Bronchial epithelial cell (primary cell): ENCODE results near the gene KITLG. TPM values are rescaled to one million over a fixed set of nuclear protein-coding genes. Genes with fewer than 3 reads are reported as not detected.

Experiments
- DNase-seq: peaks from one replicate; pipeline ENCODE4 v3.0.0-alpha.2; 2010; ENCODE audit warnings: low read depth
- FAIRE-seq: peaks from 2 replicates; lab custom pipeline; 2011; peaks lifted over from hg19 to GRCh38; lab: Jason Lieb, UNC
- H3K27me3 ChIP-seq: 2 replicates; pipeline ENCODE4 v1.5.1; 2011; ENCODE audit warnings: low read length; ENCODE audit not compliant: control insufficient read depth, insufficient read depth
- H3K36me3 ChIP-seq: 2 replicates; pipeline ENCODE4 v1.5.1; 2011; ENCODE audit warnings: low read length; ENCODE audit not compliant: control insufficient read depth, insufficient read depth
- H3K4me3 ChIP-seq: 2 replicates; pipeline ENCODE4 v1.5.1; 2011; ENCODE audit warnings: mild to moderate bottlenecking, low read depth, low read length, control low read depth
- total RNA-seq: library from RNA; depleted of rRNA; stranded (reverse); fragments of >200 nt; gene quantifications from 2 replicates; pipeline ENCODE4 v1.2.1, GENCODE V29; 2014
- TF ChIP-seq, protein P1 (sequence below): IDR thresholded peaks from 2 replicates; pipeline ENCODE4 v1.5.1; 2011; ENCODE audit warnings: mild to moderate bottlenecking, moderate library complexity, low read length, control low read depth, inconsistent platforms; ENCODE audit not compliant: insufficient read depth, severe bottlenecking

KITLG gene
- total RNA-seq, 1 donor from 2014 or later, result 22.4 TPM

DNA sequence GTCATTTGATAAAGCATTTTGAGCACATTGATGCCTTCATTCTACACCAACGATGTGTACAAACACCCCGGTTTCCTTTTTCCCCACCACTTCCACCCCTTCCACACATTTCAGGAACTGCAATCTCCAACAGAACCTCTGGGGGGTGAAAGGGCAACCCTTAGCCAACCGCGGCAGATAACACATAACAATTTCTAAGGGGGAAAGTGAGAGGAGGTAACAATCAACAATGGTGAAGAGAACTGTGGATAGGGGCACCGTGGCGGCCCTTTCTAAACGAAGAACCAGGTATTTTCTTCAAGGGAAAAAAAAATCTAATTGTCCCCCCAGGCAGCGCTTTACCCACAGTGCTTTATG is 1.1 kb downstream of the KITLG start:
- H3K27me3 ChIP-seq, result no peaks in the 10 kb centered on the region
- TF ChIP-seq, protein P1, sequence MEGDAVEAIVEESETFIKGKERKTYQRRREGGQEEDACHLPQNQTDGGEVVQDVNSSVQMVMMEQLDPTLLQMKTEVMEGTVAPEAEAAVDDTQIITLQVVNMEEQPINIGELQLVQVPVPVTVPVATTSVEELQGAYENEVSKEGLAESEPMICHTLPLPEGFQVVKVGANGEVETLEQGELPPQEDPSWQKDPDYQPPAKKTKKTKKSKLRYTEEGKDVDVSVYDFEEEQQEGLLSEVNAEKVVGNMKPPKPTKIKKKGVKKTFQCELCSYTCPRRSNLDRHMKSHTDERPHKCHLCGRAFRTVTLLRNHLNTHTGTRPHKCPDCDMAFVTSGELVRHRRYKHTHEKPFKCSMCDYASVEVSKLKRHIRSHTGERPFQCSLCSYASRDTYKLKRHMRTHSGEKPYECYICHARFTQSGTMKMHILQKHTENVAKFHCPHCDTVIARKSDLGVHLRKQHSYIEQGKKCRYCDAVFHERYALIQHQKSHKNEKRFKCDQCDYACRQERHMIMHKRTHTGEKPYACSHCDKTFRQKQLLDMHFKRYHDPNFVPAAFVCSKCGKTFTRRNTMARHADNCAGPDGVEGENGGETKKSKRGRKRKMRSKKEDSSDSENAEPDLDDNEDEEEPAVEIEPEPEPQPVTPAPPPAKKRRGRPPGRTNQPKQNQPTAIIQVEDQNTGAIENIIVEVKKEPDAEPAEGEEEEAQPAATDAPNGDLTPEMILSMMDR, result peak; percentile 47
- peak overlapping the region; percentile 48 for H3K4me3 ChIP-seq
- H3K36me3 ChIP-seq, result no peaks in the 10 kb centered on the region
- FAIRE-seq (no peak), DNase-seq (peak; percentile 46)

DNA sequence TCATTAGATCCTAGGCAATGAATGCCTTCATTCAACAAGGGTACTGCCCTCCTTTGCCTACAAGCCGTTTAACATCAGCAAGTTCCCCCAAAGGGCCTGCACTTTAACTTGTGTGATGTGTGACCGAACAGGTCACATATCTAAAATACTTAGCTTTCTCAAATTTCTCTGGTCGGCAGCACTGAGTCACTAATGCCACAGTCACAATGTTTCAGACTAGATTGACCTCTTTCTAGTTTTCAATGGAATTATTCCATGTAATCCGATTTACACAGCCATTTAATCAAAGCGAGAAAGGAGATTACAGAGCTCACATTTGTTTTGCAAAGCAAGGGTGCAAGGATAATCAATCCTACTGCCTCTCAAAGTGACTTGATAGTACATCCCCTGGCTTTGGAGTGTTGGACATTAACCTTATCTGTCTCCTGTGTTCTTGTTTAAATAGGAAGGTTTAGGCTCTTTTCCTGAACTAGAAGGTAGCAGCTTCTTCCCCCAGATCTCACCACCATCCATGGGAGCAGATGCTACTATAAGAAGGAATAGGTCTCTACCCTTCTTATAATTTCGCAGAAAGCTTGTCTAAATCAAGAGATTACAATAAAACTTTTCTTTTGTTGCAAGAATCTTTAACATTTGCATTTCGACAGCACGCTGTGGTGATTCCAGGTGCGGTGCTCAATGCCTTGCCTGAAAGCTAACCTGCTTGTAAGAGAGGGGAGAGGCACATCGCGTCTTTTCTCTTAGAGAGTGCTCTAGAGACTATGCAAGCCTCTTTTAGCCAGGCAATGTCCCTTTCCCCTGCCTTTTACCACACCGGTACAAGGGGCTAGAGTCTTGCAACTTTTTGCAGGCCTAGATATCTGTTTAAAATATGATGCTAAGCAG is 1.8 kb downstream of the KITLG start:
- Histone ChIP-seq H3K4me3 (peak overlapping the region; percentile 48), H3K36me3 (no peaks in the 10 kb centered on the region), H3K27me3 (no peaks in the 10 kb centered on the region)
- FAIRE-seq (no peak), DNase-seq (peak; percentile 36)
- TF ChIP-seq, protein P1, result no peak

DNA sequence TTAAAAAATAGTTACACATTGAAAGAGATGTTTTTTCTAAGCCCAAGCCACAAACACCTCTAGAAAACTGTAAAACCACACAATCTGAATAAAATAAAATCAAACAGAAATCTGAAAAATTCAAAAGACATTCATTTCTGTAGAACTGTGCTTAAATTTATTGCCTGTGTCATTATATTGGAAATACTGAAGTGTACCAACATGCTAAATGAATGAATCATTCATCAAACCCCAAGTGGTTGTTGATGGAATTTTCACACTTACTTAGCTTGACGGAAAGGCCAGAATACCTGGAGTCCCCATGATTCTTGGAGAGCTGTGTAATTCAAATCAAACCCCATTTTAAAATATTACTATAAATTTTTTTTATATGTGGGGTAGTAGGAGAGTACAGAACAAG is 2.7 kb downstream of the KITLG start:
- FAIRE-seq (no peak), DNase-seq (peak; percentile 79)
- TF ChIP-seq, protein P1, result peak; percentile 12
- Histone ChIP-seq H3K4me3 (no peak overlapping the region), H3K27me3 (no peaks in the 10 kb centered on the region), H3K36me3 (peaks cover 2% of the 10 kb centered on the region)

DNA sequence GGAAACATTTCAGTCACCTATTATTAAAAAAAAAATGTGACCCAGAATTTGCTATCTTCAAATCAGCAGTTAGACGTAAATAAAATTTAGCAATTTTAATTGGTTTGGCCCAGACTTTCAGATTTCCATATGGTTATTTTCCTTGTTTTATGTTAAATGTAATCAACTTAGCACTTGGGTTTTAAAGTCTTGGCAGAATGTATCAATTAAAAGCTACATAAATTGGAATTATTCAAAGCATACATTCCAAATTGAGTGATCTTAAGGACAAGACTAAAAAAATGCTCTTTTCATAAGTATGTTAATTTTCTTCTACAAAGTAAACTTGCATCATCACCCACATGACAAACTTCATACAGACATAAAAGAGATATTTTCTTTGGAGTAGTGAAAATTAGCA is 3.4 kb downstream of the KITLG start:
- Histone ChIP-seq H3K27me3 (no peaks in the 10 kb centered on the region), H3K4me3 (no peak overlapping the region)

DNA sequence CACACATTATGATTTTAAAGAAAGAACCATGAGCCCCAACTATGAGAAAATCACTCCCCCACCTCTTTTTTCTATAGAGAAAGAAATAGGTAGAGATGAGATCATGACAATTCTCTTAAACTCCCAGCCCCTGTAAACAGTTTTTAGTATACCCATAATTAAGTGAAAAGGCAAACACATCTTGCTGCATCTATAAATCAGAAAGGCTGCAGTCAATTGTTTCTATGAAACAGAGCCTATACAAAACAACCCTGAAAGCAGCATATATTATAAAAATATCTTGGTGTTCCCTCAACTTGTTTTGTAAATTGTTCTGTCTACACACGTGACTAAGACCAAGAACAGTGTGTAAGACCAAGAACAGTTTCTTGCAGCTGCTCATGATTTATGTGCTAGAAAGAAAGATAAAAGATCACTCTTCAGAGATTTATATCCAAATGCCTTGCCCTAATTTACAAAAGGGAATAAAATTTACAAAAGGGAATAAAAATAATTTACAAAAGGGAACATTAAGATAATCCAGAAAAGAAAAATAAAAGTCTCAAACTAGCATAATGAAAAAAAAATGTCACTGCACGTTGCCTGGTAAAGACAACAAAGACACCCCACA is 4.8 kb downstream of the KITLG start:
- peaks cover 2% of the 10 kb centered on the region for H3K36me3 ChIP-seq
- no peak for DNase-seq
- TF ChIP-seq, protein P1, result no peak
- no peak overlapping the region for H3K4me3 ChIP-seq
- FAIRE-seq, result no peak
- H3K27me3 ChIP-seq, result no peaks in the 10 kb centered on the region

More for the DNA sequence above, 3.4 kb downstream of the KITLG start:
- DNase-seq (no peak), FAIRE-seq (no peak)
- peaks cover 2% of the 10 kb centered on the region for H3K36me3 ChIP-seq
- TF ChIP-seq, protein P1, result no peak
